GM12873 (cell line): ENCODE measurements around the gene BRD2.

Experiments
- TF ChIP-seq, protein P1 (sequence below): IDR thresholded peaks from 2 replicates; pipeline ENCODE4 v1.5.1; 2012; ENCODE audit warnings: low read depth, mild to moderate bottlenecking, moderate library complexity, low read length, control low read depth; ENCODE audit not compliant: insufficient read depth; ENCODE audit errors: missing control alignments

Gene BRD2

DNA sequence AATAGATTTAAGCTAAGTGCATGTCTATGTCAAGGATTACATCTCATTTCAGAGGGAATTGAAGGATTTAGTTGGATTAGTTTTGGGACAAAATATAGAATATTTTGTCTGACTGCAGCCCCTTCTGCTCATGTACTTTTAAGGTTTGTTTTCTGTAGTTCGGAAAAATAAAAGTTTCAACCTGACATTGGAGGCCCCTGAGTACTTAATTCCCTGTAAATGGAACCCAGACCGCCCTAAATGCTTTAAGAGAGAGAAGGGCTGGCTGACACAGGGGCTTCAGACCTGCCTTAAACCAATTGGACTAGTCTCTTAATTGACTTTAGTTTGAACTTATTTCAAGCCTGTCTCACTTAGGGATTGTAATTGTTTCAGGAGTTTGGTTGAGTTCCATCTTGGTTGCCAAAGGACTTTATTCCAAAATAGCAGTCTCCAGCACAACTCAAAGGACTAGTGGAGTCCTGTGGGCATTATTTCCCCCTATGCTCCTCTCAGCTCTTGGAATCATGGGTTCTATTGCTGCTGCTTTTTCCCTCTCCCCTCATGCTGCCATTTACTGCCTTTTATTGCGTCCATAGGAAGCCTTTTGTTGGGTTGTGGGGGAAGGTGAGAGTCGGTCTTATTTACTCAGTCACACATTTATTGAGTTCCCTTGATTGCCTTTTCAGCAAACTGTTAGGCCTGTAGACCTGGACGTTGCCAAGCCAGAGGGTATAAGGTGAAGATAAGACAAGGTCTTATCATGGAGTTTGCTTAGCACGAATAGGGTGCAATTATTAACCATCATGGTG lies 14.5 kb downstream of the BRD2 start:
- TF ChIP-seq, protein P1, sequence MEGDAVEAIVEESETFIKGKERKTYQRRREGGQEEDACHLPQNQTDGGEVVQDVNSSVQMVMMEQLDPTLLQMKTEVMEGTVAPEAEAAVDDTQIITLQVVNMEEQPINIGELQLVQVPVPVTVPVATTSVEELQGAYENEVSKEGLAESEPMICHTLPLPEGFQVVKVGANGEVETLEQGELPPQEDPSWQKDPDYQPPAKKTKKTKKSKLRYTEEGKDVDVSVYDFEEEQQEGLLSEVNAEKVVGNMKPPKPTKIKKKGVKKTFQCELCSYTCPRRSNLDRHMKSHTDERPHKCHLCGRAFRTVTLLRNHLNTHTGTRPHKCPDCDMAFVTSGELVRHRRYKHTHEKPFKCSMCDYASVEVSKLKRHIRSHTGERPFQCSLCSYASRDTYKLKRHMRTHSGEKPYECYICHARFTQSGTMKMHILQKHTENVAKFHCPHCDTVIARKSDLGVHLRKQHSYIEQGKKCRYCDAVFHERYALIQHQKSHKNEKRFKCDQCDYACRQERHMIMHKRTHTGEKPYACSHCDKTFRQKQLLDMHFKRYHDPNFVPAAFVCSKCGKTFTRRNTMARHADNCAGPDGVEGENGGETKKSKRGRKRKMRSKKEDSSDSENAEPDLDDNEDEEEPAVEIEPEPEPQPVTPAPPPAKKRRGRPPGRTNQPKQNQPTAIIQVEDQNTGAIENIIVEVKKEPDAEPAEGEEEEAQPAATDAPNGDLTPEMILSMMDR, result no peak

DNA sequence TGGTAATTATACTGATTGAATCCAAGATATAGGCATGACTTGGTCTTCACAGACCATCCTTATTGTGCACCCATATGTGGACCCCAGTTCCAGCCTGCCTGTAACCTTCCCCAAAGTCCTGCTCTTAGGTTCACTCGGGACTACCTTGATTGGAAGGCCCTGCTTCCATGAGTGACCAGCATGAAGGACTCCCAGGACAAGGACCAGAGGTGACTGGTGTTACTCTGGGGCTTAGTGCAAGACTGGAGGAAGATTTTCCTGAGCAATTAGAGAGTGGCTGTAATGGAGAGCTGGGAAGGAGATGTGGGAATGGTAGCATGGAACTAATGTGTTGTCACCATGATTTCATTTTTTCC lies 15.1 kb downstream of the BRD2 start:
- TF ChIP-seq, protein P1, result no peak

DNA sequence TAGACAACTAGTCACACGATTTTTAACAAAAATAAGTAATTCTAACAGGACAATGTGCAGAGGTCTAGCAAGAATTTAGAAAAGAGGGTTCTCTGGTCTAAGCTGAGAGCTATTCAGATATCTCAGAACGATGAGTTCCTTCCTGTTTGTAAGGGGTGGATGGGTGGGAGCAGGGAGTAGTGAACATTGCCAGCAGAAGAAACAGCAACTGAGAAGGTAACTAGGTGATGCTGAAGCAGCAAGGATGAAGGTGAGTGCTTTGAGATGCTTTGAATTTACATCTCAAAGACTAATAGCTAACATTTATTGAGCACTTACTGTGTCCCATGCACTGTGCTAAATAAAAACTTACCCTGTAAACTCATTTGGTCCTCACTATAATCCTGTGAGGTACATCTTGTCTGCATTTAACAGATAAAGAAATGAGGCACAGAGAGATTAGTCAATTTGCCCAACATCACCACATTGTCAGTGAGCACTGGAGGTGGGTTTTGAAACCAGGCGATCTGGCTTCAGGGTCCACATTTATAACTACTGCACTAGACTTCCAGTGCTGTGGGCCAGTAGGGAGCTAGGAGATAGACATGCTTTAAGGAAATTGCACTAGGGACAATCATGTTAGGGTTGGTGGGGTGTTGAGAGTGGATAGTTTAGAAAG lies 15.7 kb downstream of the BRD2 start:
- TF ChIP-seq, protein P1, result no peak

DNA sequence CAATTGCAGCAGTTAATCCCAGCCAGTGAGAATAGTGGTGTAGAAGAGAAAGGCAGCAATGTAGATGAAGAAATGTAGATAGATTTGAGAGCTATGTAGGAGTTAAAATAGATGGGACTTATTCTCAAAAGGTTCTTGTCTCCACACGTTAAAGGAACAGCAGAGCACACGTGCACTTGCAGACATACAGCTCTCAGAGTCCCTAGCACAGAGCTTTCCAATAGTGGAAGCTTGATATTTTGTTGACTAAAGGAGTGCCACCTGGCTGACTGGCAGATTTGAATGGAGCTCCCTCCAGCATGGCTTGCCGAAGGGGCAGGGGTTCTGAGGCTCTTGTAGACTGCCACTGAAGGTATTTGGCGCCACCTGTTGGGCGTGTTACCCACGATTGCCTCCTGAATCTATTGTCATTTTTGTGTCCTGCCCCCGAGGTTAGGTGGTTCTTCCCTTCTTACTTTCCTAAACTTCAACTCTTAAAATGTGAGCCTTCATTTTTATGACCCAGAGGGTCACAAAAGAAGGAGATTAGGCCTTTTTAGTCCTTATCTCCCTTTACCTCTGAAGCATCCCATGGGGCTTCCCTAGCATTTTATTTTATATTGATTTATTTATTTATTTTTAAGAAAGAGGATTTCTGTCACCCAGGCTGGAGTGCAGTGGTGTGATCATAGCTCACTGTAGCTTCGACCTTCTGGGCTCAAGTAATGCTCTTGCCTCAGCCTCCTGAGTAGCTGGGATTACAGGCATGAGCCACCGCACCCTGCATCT lies 16.4 kb downstream of the BRD2 start:
- TF ChIP-seq, protein P1, result peak; percentile 94

DNA sequence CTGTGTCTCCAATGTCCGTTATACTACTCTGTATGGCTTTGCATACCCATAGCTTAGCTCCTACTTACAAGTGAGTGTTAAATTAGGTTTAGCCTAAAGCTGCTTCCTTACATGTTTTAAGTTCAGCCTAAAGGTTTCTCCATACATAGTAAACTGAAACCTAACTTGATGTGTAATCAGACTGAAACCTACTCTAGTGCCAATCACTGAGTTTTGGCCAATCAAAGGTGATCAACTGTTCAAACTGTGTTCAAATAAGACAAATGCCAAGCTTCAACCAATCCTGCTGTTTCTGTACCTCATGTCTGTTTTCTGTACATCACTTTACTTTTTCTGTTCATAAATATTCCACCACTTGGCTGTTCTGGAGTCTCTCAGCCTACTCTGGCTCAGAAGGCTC lies 21.0 kb downstream of the BRD2 start:
- TF ChIP-seq, protein P1, result no peak

DNA sequence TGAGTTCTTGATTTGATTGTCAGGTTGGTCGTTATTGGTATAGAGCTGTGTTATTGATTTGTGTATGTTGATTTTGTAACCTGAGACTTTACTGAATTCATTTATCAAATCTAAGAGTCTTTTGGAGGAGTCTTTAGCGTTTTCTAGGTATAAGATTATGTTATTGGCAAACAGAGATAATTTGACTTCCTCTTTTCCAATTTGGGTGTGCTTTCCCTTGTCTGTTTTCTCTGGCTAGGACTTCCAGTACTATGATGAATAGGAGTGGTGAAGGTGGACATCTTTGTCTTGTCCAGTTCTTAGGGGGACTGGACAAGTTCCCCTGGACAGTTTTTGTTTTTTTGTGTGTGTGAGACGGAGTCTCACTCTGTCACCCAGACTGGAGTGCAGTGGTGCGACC lies 23.6 kb downstream of the BRD2 start:
- TF ChIP-seq, protein P1, result no peak

DNA sequence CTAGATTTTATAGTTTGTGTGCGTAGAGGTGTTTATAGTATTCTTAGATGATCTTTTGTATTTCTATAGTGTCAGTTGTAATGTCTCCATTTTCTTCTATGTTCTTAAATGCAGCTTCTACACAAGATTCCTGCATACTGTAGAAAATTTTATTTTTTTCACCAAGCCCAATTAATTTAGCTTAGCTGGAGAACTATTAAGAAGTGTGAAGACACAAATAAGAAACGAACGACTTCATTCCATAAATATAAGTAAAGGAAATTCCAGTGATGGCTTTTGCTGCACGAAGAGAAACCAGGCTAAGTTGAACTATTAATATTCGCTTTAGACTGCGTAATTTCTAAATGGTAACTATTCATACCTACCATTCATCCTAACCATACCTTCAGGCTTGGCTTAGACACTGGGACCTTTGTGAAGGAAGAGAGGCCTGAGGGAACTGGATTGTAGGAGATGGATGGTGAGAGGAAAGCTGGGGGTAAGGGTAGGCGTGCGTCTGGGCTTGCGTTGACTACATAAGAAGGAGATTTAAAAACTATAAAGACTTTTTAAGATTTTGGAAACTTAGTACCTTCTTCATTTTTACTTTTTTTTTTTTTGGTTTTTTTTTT lies 25.1 kb downstream of the BRD2 start:
- TF ChIP-seq, protein P1, result no peak
